Endothelial cell of umbilical vein (primary cell): Measurements from ENCODE around the gene MOB1A. TPM values are rescaled to one million over a fixed set of nuclear protein-coding genes. Genes with fewer than 3 reads are reported as not detected.
A peak's percentile ranks its signal among the peaks of the same experiment; 100 is the strongest.

Experiments used
- BruUV-seq: library from RNA; stranded (reverse); fragments of 400-500 nt; replicated peaks from 2 replicates; lab custom pipeline; 2021; lab: Mats Ljungman, UMichigan
- CTCF ChIA-PET: fragments of 300-600, 350-600 bp; sonication (Branson Sonifier 250); formaldehyde crosslinking; loops from one replicate; lab custom pipeline; 2021; ENCODE audit warnings: antibody characterized with exemption, inconsistent platforms; lab: Charles Lee
- POLR2A ChIA-PET: fragments of 300-600, 350-600 bp; sonication (Branson Sonifier 250); formaldehyde crosslinking; loops from one replicate; lab custom pipeline; 2021; ENCODE audit warnings: antibody characterized with exemption, inconsistent platforms; lab: Charles Lee
- DNase-seq: peaks from one replicate; pipeline ENCODE4 v3.0.0-alpha.2; 2011; ENCODE audit warnings: low read depth, low spot score
- FAIRE-seq: peaks from 2 replicates; lab custom pipeline; 2011; peaks lifted over from hg19 to GRCh38; lab: Jason Lieb, UNC
- H2AFZ ChIP-seq: 2 replicates; pipeline ENCODE4 v1.6.0; 2012; ENCODE audit warnings: low read depth, low read length, control low read depth, inconsistent platforms
- H3K27ac ChIP-seq: 2 replicates; pipeline ENCODE4 v1.5.1; 2011; ENCODE audit warnings: low read depth, mild to moderate bottlenecking, control low read depth, low read length, moderate library complexity; ENCODE audit not compliant: insufficient read depth
- H3K27me3 ChIP-seq, 2 experiments: 2 replicates each; pipeline versions ENCODE4 v1.6.0 to v1.6.1; 2011; ENCODE audit warnings: low read length in 2 of 2, mixed read lengths in 1 of 2; ENCODE audit not compliant: control insufficient read depth in 2 of 2, insufficient read depth in 2 of 2
- H3K36me3 ChIP-seq, 2 experiments: 2 replicates in 1 of 2; 3 replicates in 1 of 2; pipeline ENCODE4 v1.5.1; 2011; ENCODE audit warnings: low read length in 2 of 2, mild to moderate bottlenecking in 1 of 2, moderate library complexity in 1 of 2; ENCODE audit not compliant: control insufficient read depth in 2 of 2, insufficient read depth in 2 of 2; ENCODE audit errors: extremely low read depth in 1 of 2
- H3K4me1 ChIP-seq: 3 replicates; pipeline ENCODE4 v1.5.1; 2011; ENCODE audit warnings: mild to moderate bottlenecking, low read length; ENCODE audit not compliant: control insufficient read depth, insufficient read depth; ENCODE audit errors: extremely low read depth
- H3K4me2 ChIP-seq: 2 replicates; pipeline ENCODE4 v1.6.1; 2011; ENCODE audit warnings: low read length, control low read depth, mixed read lengths; ENCODE audit not compliant: insufficient read depth
- H3K4me3 ChIP-seq, 3 experiments: fragments of 200-600 bp in 1 of 3; sonication (generic), shearing (Covaris generic) in 1 of 3; replicated peaks in 1 of 3; 2 replicates each; pipeline ENCODE4 v1.5.1; 2011 to 2016; ENCODE audit warnings: control low read depth in 3 of 3, low read length in 3 of 3, mild to moderate bottlenecking in 2 of 3, inconsistent platforms in 1 of 3, low read depth in 1 of 3, moderate library complexity in 1 of 3; ENCODE audit not compliant: insufficient read depth in 1 of 3
- H3K79me2 ChIP-seq: 2 replicates; pipeline ENCODE4 v1.6.0; 2012; ENCODE audit warnings: low read length, inconsistent platforms; ENCODE audit not compliant: control insufficient read depth, insufficient read depth
- H3K9ac ChIP-seq: replicated peaks from 2 replicates; pipeline ENCODE3; 2011; ENCODE audit warnings: low read length, control low read depth; ENCODE audit not compliant: insufficient read depth; ENCODE audit errors: extremely low read depth
- H3K9me1 ChIP-seq: replicated peaks from 3 replicates; pipeline ENCODE4 v1.6.0; 2011; ENCODE audit warnings: mild to moderate bottlenecking, low read length; ENCODE audit not compliant: control insufficient read depth, insufficient read depth; ENCODE audit errors: extremely low read depth
- H3K9me3 ChIP-seq: replicated peaks from 2 replicates; pipeline ENCODE4 v1.5.1; 2012; ENCODE audit warnings: low read length, inconsistent platforms; ENCODE audit not compliant: control insufficient read depth, insufficient read depth
- H4K20me1 ChIP-seq: replicated peaks from 2 replicates; pipeline ENCODE3; 2011; ENCODE audit warnings: mild to moderate bottlenecking, low read length; ENCODE audit not compliant: control insufficient read depth, insufficient read depth; ENCODE audit errors: extremely low read depth
- CTCF ChIP-seq, 2 donors: IDR thresholded peaks; 1 replicate in 1 of 2; 2 replicates in 1 of 2; pipeline ENCODE4 v1.5.1; 2011; ENCODE audit warnings: low read length in 2 of 2, mild to moderate bottlenecking in 2 of 2, moderate library complexity in 2 of 2, control low read depth in 1 of 2, inconsistent platforms in 1 of 2, low read depth in 1 of 2; ENCODE audit not compliant: insufficient read depth in 1 of 2; ENCODE audit errors: extremely low read depth in 1 of 2
- EZH2 ChIP-seq: IDR thresholded peaks from 2 replicates; pipeline ENCODE4 v1.6.1; 2012; ENCODE audit warnings: borderline replicate concordance, low read depth, mild to moderate bottlenecking, moderate library complexity, low read length, inconsistent platforms; ENCODE audit not compliant: severe bottlenecking
- FOS ChIP-seq: IDR thresholded peaks from 2 replicates; pipeline ENCODE4 v1.6.1; 2011; ENCODE audit warnings: mild to moderate bottlenecking, low read length, moderate library complexity, borderline replicate concordance; ENCODE audit not compliant: insufficient read depth
- GATA2 ChIP-seq: IDR thresholded peaks from 2 replicates; pipeline ENCODE4 v1.7.0; 2011; ENCODE audit warnings: low read depth, mild to moderate bottlenecking, moderate library complexity, mixed read lengths, low read length; ENCODE audit not compliant: insufficient read length, insufficient read depth
- JUN ChIP-seq: IDR thresholded peaks from 2 replicates; pipeline ENCODE4 v1.6.1; 2011; ENCODE audit warnings: borderline replicate concordance, low read depth; ENCODE audit not compliant: insufficient read length, insufficient read depth
- MAX ChIP-seq: IDR thresholded peaks from 2 replicates; pipeline ENCODE4 v1.6.1; 2011; ENCODE audit not compliant: insufficient read depth, insufficient read length
- MYC ChIP-seq: IDR thresholded peaks from one replicate; pipeline ENCODE4 v1.6.1; 2011; ENCODE audit warnings: mild to moderate bottlenecking, low read depth, low read length
- POLR2A ChIP-seq: IDR thresholded peaks from 2 replicates; pipeline ENCODE4 v1.6.1; 2012; ENCODE audit warnings: low read depth, mild to moderate bottlenecking, control low read depth, low read length
- POLR2AphosphoS5 ChIP-seq: IDR thresholded peaks from 2 replicates; pipeline ENCODE4 v1.6.1; 2012; ENCODE audit warnings: low read depth, mild to moderate bottlenecking, control low read depth, low read length, moderate library complexity; ENCODE audit not compliant: insufficient read depth
- dilution Hi-C: fragments of 300-500 bp; cut with MboI; formaldehyde crosslinking; loops from one replicate; pipeline ENCODE4 v1.15.0; 2019; ENCODE audit warnings: low sequenced_read_pairs; ENCODE audit not compliant: extremely low pct_ligation_motif_present
- intact Hi-C: fragments of 100-400 bp; cut with micrococcal nuclease; formaldehyde crosslinking; loops from one replicate; pipeline ENCODE4 v1.10.0; 2022
- polyA plus RNA-seq, 4 experiments: library from polyadenylated mRNA; depleted of rRNA in 3 of 4; stranded (reverse) in 3 of 4; unstranded in 1 of 4; fragments of >200 nt; gene quantifications; 2 replicates each; pipeline versions ENCODE4 v1.2.1 to v1.2.3, GENCODE V29; 2011 to 2012; ENCODE audit warnings: missing spikeins in 1 of 4
- total RNA-seq: library from RNA; stranded (reverse); gene quantifications from 2 replicates; pipeline ENCODE4 v1.2.3, GENCODE V29; 2021

MOB1A gene
- total and polyA plus RNA-seq, 2 donors (not counting 3 experiments of a cell fraction or from before 2014, with no cell fraction given) = 25.3 to 112 TPM

GRCh38 chr2:74205596-74205995 lies 26.9 kb upstream of the MOB1A start:
- dilution Hi-C loops = no loop called here
- Histone ChIP-seq H3K9me3 (no peaks in the 10 kb centered on the region), H3K9ac (no peak overlapping the region), H3K27me3 (no peaks in the 10 kb centered on the region), H2AFZ (no peak overlapping the region), H3K4me1 (peaks cover 17% of the 10 kb centered on the region), H3K36me3 (peaks cover 2 to 16% of the 10 kb centered on the region in 2 experiments), H3K4me3 (no peak overlapping the region), H3K27ac (peak overlapping the region; percentile 85), H3K4me2 (no peak overlapping the region), H4K20me1 (no peaks in the 10 kb centered on the region), H3K79me2 (peaks cover 72% of the 10 kb centered on the region), H3K9me1 (no peaks in the 10 kb centered on the region)
- DNase-seq = no peak
- CTCF ChIA-PET = interaction anchor here (0.9 to 1.9 kb wide), 5 partner anchors 9 to 381 kb away, joined by 3 to 6 read pairs (median 3); no protein-coding TSS in a partner anchor
- FAIRE-seq = no peak
- TF ChIP-seq POLR2A = no peak
- no peak for TF ChIP-seq GATA2
- no peak for TF ChIP-seq JUN
- POLR2A ChIA-PET = interaction anchor here (0.7 kb wide), 1 partner anchor 27 kb away, joined by 6 read pairs; the partner anchor contains the start of gene MOB1A
- no TSS peak for BruUV-seq
- intact Hi-C loops = no loop called here

- Histone ChIP-seq H3K9me1 (no peaks in the 10 kb centered on the region), H3K4me3 (no peak overlapping the region), H4K20me1 (no peaks in the 10 kb centered on the region), H3K9ac (no peak overlapping the region), H3K4me2 (no peak overlapping the region), H3K9me3 (no peaks in the 10 kb centered on the region), H2AFZ (no peak overlapping the region), H3K27me3 (no peaks in the 10 kb centered on the region), H3K27ac (no peak overlapping the region), H3K79me2 (peaks cover 76% of the 10 kb centered on the region), H3K4me1 (peaks cover 22% of the 10 kb centered on the region), H3K36me3 (peaks cover 2 to 15% of the 10 kb centered on the region in 2 experiments)
- dilution Hi-C loops = no loop called here
- no TSS peak for BruUV-seq
- intact Hi-C loops = no loop called here
- TF ChIP-seq POLR2AphosphoS5 (no peak), GATA2 (no peak), FOS (no peak), POLR2A (no peak), MAX (no peak), EZH2 (no peak), JUN (no peak), CTCF (IDR thresholded peaks at IDR 0.05; ENCODE audit: extremely low read depth in 1 of 2, insufficient read depth in 1 of 2, low read depth in 1 of 2, low read length in 2 of 2) (no peak), MYC (no peak)
- no peak for DNase-seq
- no peak for FAIRE-seq
- POLR2A ChIA-PET = no interaction called here
- CTCF ChIA-PET = interaction anchor here (1.2 to 1.9 kb wide), 2 partner anchors 11 to 381 kb away, joined by 3 to 5 read pairs; no protein-coding TSS in a partner anchor
Measured at GRCh38 chr2:74205113-74205512, 26.4 kb upstream of the MOB1A start.
